GM23338 (cell line): ENCODE data around the gene NEK11. TPM values are rescaled to one million over a fixed set of nuclear protein-coding genes. Genes with fewer than 3 reads are reported as not detected.

ENCODE experiments used
- ATAC-seq: fragments of 200-7000 bp; cut with Tn5 transposase; 3 replicates; pipeline ENCODE4 v1.9.1; 2020
- DNase-seq: peaks from one replicate; pipeline ENCODE4 v3.0.0-alpha.2; 2015; ENCODE audit warnings: low spot score
- H2AFZ ChIP-seq: fragments of 200-600 bp; sonication (generic); 2 replicates; pipeline ENCODE4 v1.8.0; 2016; ENCODE audit warnings: antibody characterized with exemption, mild to moderate bottlenecking, moderate library complexity
- H3F3A ChIP-seq: fragments of 200-600 bp; sonication (generic); replicated peaks from 2 replicates; pipeline ENCODE4 v1.8.0; 2017; ENCODE audit warnings: antibody characterized with exemption, mixed run types, low read depth
- H3K27ac ChIP-seq: fragments of 200-600 bp; sonication (generic); 2 replicates; pipeline ENCODE4 v1.6.1; 2016; ENCODE audit warnings: low read depth
- H3K27me3 ChIP-seq: fragments of 200-600 bp; sonication (generic); 2 replicates; pipeline ENCODE4 v1.8.0; 2016; ENCODE audit warnings: mild to moderate bottlenecking, mixed run types, moderate library complexity; ENCODE audit not compliant: insufficient read depth
- H3K36me3 ChIP-seq: fragments of 200-600 bp; sonication (generic); 2 replicates; pipeline ENCODE4 v1.8.0; 2016; ENCODE audit warnings: mild to moderate bottlenecking; ENCODE audit not compliant: insufficient read depth
- H3K4me1 ChIP-seq: fragments of 200-600 bp; sonication (generic); 2 replicates; pipeline ENCODE4 v1.8.0; 2016; ENCODE audit warnings: mild to moderate bottlenecking, moderate library complexity; ENCODE audit not compliant: insufficient read depth
- H3K4me2 ChIP-seq: fragments of 200-600 bp; sonication (generic); 2 replicates; pipeline ENCODE4 v1.7.1; 2017; ENCODE audit warnings: mixed run types
- H3K4me3 ChIP-seq: fragments of 200-600 bp; sonication (generic); 2 replicates; pipeline ENCODE4 v1.6.1; 2016; ENCODE audit warnings: mixed run types
- H3K79me2 ChIP-seq: fragments of 200-600 bp; sonication (generic); replicated peaks from 2 replicates; pipeline ENCODE4 v1.8.0; 2017; ENCODE audit warnings: mild to moderate bottlenecking; ENCODE audit not compliant: insufficient read depth
- H3K9me2 ChIP-seq: fragments of 200-600 bp; sonication (generic); 2 replicates; pipeline ENCODE4 v1.8.0; 2017; ENCODE audit not compliant: insufficient read depth
- H4K20me1 ChIP-seq: fragments of 200-600 bp; sonication (generic); replicated peaks from 2 replicates; pipeline ENCODE4 v1.8.0; 2017; ENCODE audit warnings: mild to moderate bottlenecking; ENCODE audit not compliant: insufficient read depth
- H3K27ac Mint-ChIP-seq: 2 replicates; pipeline ENCODE4 v1.8.0; 2020; ENCODE audit warnings: inconsistent platforms, mild to moderate bottlenecking, moderate library complexity, mixed read lengths
- H3K27me3 Mint-ChIP-seq: 3 replicates; pipeline ENCODE4 v1.8.0; 2022; ENCODE audit warnings: low read depth, mild to moderate bottlenecking, moderate library complexity, mixed read lengths, inconsistent platforms; ENCODE audit not compliant: insufficient read depth, poor library complexity
- H3K36me3 Mint-ChIP-seq: 3 replicates; pipeline ENCODE4 v1.8.0; 2021; ENCODE audit warnings: low read depth, mild to moderate bottlenecking, inconsistent platforms, moderate library complexity, mixed read lengths
- H3K4me1 Mint-ChIP-seq: 3 replicates; pipeline ENCODE4 v1.8.0; 2020; ENCODE audit warnings: mild to moderate bottlenecking, inconsistent platforms, mixed read lengths
- H3K4me3 Mint-ChIP-seq: 3 replicates; pipeline ENCODE4 v1.8.0; 2021; ENCODE audit warnings: moderate library complexity, mild to moderate bottlenecking, inconsistent platforms, mixed read lengths
- H3K9me3 Mint-ChIP-seq: 3 replicates; pipeline ENCODE4 v1.8.0; 2020; ENCODE audit warnings: moderate library complexity, mild to moderate bottlenecking, inconsistent platforms, mixed read lengths
- CREB1 ChIP-seq: fragments of 250-450 bp; sonication (Bioruptor Pico); IDR thresholded peaks from 2 replicates; pipeline ENCODE4 v1.5.0; 2020; ENCODE audit warnings: low read depth, mild to moderate bottlenecking, moderate library complexity
- EZH2 ChIP-seq: fragments of 200-600 bp; sonication (generic); IDR thresholded peaks from one replicate; pipeline ENCODE4 v1.8.0; 2017; ENCODE audit warnings: antibody characterized with exemption, mild to moderate bottlenecking, low read depth; ENCODE audit not compliant: unreplicated experiment
- EZH2phosphoT487 ChIP-seq: fragments of 200-600 bp; sonication (generic); IDR thresholded peaks from one replicate; pipeline ENCODE4 v1.8.1; 2018; ENCODE audit warnings: antibody characterized with exemption; ENCODE audit not compliant: unreplicated experiment
- JUNB ChIP-seq: IDR thresholded peaks from one replicate; pipeline ENCODE4 v1.6.1; 2016; ENCODE audit warnings: antibody characterized with exemption; ENCODE audit not compliant: unreplicated experiment
- NANOG ChIP-seq: IDR thresholded peaks from 2 replicates; pipeline ENCODE4 v1.6.1; 2016; ENCODE audit warnings: antibody characterized with exemption, borderline replicate concordance
- POLR2AphosphoS5 ChIP-seq: IDR thresholded peaks from 2 replicates; pipeline ENCODE4 v1.6.1; 2016; ENCODE audit warnings: antibody characterized with exemption, low read depth
- STAT1 ChIP-seq: IDR thresholded peaks from one replicate; pipeline ENCODE4 v1.6.1; 2016; ENCODE audit warnings: antibody characterized with exemption; ENCODE audit not compliant: unreplicated experiment
- ZNF114 ChIP-seq: fragments of 250-450 bp; sonication (Bioruptor Pico); IDR thresholded peaks from 2 replicates; pipeline ENCODE4 v1.5.0; 2020; ENCODE audit warnings: mild to moderate bottlenecking, moderate library complexity
- ZNF331 ChIP-seq: fragments of 250-450 bp; sonication (Bioruptor Pico); IDR thresholded peaks from 2 replicates; pipeline ENCODE4 v1.5.0; 2020; ENCODE audit warnings: low read depth, mild to moderate bottlenecking, moderate library complexity
- polyA plus RNA-seq: library from polyadenylated mRNA; unstranded; fragments of >200 nt; fragmentation: Nextera tagmentation; extraction: Ambion mirVana; gene quantifications from 2 replicates; pipeline ENCODE4 v1.2.1, GENCODE V29; 2016
- total RNA-seq: library from RNA; depleted of rRNA; stranded (reverse); fragments of >200 nt; shearing (Covaris generic); gene quantifications from 2 replicates; pipeline ENCODE4 v1.2.3, GENCODE V29; 2014
- TF ChIP-seq, protein P1 (sequence below): fragments of 250-450 bp; sonication (Bioruptor Pico); IDR thresholded peaks from 2 replicates; pipeline ENCODE4 v1.5.0; 2020; ENCODE audit warnings: mild to moderate bottlenecking, moderate library complexity
- TF ChIP-seq, protein P2 (sequence below), 2 experiments: fragments of 200-600 bp in 1 of 2; sonication (generic) in 1 of 2; conservative IDR thresholded peaks; 2 replicates each; pipeline versions ENCODE4 v1.5.1 to v1.6.1; 2016 to 2017; ENCODE audit warnings: antibody characterized with exemption in 2 of 2, low read depth in 2 of 2, mild to moderate bottlenecking in 2 of 2, moderate library complexity in 1 of 2
- TF ChIP-seq, protein P3 (sequence below): IDR thresholded peaks from 2 replicates; pipeline ENCODE4 v1.6.1; 2016; ENCODE audit warnings: antibody characterized with exemption
- TF ChIP-seq, protein P4 (sequence below): IDR thresholded peaks from one replicate; pipeline ENCODE4 v1.6.1; 2018; ENCODE audit warnings: antibody characterized with exemption; ENCODE audit not compliant: unreplicated experiment

The NEK11 gene
- total and polyA plus RNA-seq, 2 experiments from 2014 or later, result 0.80 to 1.1 TPM

DNA sequence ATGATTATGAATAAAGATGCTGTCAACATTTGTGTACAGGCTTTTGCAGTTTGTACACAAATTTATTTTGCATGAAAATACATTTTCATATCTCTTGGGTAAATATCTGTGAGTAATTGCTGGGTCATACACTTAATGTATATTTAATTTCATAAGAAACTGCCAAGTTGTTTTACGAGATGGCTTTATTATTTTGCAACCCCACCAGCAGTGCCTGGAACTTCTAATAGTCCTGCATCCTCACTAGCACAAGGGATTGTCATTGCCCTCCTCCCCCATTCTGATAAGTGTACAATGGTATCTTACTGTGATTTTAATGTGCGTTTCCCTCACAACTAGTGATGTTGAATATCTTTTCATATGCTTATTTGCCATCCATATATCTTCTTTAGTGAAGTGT is 45.2 kb upstream of the NEK11 start:
- no peaks in the 10 kb centered on the region for H4K20me1 ChIP-seq
- H3F3A ChIP-seq, result no peaks in the 10 kb centered on the region
- no peaks in the 10 kb centered on the region for H3K4me1 Mint-ChIP-seq
- no peaks in the 10 kb centered on the region for H3K79me2 ChIP-seq
- no peak overlapping the region for H3K27ac ChIP-seq
- no peaks in the 10 kb centered on the region; the same call in 1 of the 2 replicates for H3K36me3 ChIP-seq
- H3K27me3 ChIP-seq, result no peaks in the 10 kb centered on the region
- no peaks in the 10 kb centered on the region for H3K4me1 ChIP-seq
- H3K4me3 ChIP-seq, result no peak overlapping the region
- no peak overlapping the region for H3K27ac Mint-ChIP-seq
- no peaks in the 10 kb centered on the region for H3K9me2 ChIP-seq
- TF ChIP-seq, protein P1, sequence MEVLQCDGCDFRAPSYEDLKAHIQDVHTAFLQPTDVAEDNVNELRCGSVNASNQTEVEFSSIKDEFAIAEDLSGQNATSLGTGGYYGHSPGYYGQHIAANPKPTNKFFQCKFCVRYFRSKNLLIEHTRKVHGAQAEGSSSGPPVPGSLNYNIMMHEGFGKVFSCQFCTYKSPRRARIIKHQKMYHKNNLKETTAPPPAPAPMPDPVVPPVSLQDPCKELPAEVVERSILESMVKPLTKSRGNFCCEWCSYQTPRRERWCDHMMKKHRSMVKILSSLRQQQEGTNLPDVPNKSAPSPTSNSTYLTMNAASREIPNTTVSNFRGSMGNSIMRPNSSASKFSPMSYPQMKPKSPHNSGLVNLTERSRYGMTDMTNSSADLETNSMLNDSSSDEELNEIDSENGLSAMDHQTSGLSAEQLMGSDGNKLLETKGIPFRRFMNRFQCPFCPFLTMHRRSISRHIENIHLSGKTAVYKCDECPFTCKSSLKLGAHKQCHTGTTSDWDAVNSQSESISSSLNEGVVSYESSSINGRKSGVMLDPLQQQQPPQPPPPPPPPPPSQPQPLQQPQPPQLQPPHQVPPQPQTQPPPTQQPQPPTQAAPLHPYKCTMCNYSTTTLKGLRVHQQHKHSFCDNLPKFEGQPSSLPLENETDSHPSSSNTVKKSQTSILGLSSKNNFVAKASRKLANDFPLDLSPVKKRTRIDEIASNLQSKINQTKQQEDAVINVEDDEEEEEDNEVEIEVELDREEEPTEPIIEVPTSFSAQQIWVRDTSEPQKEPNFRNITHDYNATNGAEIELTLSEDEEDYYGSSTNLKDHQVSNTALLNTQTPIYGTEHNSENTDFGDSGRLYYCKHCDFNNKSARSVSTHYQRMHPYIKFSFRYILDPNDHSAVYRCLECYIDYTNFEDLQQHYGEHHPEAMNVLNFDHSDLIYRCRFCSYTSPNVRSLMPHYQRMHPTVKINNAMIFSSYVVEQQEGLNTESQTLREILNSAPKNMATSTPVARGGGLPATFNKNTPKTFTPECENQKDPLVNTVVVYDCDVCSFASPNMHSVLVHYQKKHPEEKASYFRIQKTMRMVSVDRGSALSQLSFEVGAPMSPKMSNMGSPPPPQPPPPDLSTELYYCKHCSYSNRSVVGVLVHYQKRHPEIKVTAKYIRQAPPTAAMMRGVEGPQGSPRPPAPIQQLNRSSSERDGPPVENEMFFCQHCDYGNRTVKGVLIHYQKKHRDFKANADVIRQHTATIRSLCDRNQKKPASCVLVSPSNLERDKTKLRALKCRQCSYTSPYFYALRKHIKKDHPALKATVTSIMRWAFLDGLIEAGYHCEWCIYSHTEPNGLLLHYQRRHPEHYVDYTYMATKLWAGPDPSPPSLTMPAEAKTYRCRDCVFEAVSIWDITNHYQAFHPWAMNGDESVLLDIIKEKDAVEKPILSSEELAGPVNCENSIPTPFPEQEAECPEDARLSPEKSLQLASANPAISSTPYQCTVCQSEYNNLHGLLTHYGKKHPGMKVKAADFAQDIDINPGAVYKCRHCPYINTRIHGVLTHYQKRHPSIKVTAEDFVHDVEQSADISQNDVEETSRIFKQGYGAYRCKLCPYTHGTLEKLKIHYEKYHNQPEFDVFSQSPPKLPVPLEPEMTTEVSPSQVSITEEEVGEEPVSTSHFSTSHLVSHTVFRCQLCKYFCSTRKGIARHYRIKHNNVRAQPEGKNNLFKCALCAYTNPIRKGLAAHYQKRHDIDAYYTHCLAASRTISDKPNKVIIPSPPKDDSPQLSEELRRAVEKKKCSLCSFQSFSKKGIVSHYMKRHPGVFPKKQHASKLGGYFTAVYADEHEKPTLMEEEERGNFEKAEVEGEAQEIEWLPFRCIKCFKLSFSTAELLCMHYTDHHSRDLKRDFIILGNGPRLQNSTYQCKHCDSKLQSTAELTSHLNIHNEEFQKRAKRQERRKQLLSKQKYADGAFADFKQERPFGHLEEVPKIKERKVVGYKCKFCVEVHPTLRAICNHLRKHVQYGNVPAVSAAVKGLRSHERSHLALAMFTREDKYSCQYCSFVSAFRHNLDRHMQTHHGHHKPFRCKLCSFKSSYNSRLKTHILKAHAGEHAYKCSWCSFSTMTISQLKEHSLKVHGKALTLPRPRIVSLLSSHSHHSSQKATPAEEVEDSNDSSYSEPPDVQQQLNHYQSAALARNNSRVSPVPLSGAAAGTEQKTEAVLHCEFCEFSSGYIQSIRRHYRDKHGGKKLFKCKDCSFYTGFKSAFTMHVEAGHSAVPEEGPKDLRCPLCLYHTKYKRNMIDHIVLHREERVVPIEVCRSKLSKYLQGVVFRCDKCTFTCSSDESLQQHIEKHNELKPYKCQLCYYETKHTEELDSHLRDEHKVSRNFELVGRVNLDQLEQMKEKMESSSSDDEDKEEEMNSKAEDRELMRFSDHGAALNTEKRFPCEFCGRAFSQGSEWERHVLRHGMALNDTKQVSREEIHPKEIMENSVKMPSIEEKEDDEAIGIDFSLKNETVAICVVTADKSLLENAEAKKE, result no peak
- TF ChIP-seq EZH2phosphoT487 (no peak), ZNF114 (CRISPR knock-in tag) (no peak), STAT1 (no peak), EZH2 (no peak), ZNF331 (CRISPR knock-in tag) (no peak), NANOG (no peak), JUNB (no peak), POLR2AphosphoS5 (no peak), CREB1 (no peak)
- TF ChIP-seq, protein P2, sequence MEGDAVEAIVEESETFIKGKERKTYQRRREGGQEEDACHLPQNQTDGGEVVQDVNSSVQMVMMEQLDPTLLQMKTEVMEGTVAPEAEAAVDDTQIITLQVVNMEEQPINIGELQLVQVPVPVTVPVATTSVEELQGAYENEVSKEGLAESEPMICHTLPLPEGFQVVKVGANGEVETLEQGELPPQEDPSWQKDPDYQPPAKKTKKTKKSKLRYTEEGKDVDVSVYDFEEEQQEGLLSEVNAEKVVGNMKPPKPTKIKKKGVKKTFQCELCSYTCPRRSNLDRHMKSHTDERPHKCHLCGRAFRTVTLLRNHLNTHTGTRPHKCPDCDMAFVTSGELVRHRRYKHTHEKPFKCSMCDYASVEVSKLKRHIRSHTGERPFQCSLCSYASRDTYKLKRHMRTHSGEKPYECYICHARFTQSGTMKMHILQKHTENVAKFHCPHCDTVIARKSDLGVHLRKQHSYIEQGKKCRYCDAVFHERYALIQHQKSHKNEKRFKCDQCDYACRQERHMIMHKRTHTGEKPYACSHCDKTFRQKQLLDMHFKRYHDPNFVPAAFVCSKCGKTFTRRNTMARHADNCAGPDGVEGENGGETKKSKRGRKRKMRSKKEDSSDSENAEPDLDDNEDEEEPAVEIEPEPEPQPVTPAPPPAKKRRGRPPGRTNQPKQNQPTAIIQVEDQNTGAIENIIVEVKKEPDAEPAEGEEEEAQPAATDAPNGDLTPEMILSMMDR (conservative IDR thresholded peaks at IDR 0.05; ENCODE audit: low read depth in 2 of 2), result no peak
- TF ChIP-seq, protein P3, sequence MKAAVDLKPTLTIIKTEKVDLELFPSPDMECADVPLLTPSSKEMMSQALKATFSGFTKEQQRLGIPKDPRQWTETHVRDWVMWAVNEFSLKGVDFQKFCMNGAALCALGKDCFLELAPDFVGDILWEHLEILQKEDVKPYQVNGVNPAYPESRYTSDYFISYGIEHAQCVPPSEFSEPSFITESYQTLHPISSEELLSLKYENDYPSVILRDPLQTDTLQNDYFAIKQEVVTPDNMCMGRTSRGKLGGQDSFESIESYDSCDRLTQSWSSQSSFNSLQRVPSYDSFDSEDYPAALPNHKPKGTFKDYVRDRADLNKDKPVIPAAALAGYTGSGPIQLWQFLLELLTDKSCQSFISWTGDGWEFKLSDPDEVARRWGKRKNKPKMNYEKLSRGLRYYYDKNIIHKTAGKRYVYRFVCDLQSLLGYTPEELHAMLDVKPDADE, result no peak
- TF ChIP-seq, protein P4, sequence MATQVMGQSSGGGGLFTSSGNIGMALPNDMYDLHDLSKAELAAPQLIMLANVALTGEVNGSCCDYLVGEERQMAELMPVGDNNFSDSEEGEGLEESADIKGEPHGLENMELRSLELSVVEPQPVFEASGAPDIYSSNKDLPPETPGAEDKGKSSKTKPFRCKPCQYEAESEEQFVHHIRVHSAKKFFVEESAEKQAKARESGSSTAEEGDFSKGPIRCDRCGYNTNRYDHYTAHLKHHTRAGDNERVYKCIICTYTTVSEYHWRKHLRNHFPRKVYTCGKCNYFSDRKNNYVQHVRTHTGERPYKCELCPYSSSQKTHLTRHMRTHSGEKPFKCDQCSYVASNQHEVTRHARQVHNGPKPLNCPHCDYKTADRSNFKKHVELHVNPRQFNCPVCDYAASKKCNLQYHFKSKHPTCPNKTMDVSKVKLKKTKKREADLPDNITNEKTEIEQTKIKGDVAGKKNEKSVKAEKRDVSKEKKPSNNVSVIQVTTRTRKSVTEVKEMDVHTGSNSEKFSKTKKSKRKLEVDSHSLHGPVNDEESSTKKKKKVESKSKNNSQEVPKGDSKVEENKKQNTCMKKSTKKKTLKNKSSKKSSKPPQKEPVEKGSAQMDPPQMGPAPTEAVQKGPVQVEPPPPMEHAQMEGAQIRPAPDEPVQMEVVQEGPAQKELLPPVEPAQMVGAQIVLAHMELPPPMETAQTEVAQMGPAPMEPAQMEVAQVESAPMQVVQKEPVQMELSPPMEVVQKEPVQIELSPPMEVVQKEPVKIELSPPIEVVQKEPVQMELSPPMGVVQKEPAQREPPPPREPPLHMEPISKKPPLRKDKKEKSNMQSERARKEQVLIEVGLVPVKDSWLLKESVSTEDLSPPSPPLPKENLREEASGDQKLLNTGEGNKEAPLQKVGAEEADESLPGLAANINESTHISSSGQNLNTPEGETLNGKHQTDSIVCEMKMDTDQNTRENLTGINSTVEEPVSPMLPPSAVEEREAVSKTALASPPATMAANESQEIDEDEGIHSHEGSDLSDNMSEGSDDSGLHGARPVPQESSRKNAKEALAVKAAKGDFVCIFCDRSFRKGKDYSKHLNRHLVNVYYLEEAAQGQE, result no peak
- H3K4me2 ChIP-seq, result no peak overlapping the region
- 0 out of 3 replicates have a peak, but pooled peaks cover under 1% of the 10 kb centered on the region for H3K36me3 Mint-ChIP-seq
- no peaks in the 10 kb centered on the region for H3K9me3 Mint-ChIP-seq
- H3K4me3 Mint-ChIP-seq, result no peak overlapping the region
- no peaks in the 10 kb centered on the region for H3K27me3 Mint-ChIP-seq
- H2AFZ ChIP-seq, result no peak overlapping the region
- DNase-seq (no peak), ATAC-seq (no peak)
